ENCODE data around the gene C1QTNF3.

DNA sequence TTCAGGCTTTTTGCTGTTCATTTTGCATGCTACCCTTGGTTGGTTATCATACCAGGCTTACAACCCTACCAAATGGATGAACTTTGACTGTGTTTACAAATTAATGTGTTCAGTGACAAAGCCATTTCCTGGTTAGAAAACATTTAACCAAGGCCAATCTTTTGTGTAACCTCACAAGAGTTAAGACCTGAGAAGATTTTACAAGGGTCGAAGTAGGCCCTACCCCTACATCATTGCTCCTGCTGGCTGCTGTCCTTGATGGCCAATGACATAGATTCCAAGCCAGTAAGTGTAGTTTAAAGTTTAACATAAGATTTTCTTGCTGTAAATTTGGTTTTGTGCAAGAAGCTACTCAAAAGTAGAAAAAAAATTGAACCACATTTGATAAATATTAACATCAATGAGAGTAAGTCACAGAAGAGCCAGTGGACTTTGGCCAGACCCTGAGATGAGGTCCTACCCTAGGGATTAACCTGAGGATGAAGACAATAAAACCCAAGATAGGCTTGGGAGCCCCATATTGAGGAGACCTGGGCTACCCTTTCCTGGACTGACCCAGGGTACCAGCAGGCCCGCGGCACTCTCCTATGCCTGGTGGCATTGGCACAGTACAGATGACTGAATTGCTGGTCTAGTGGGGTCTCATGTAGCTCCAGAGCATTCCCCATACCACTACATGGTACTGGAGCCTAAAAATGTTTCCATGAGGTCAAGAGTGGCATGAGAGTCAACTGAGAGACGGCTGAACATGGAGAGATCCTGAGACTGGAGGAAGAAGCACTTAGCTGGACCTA is 8.3 kb downstream of the C1QTNF3 start:
- TF ChIP-seq, protein P1, sequence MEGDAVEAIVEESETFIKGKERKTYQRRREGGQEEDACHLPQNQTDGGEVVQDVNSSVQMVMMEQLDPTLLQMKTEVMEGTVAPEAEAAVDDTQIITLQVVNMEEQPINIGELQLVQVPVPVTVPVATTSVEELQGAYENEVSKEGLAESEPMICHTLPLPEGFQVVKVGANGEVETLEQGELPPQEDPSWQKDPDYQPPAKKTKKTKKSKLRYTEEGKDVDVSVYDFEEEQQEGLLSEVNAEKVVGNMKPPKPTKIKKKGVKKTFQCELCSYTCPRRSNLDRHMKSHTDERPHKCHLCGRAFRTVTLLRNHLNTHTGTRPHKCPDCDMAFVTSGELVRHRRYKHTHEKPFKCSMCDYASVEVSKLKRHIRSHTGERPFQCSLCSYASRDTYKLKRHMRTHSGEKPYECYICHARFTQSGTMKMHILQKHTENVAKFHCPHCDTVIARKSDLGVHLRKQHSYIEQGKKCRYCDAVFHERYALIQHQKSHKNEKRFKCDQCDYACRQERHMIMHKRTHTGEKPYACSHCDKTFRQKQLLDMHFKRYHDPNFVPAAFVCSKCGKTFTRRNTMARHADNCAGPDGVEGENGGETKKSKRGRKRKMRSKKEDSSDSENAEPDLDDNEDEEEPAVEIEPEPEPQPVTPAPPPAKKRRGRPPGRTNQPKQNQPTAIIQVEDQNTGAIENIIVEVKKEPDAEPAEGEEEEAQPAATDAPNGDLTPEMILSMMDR (IDR thresholded peaks at IDR 0.05), result no peak
- no peak for TF ChIP-seq POLR2A (IDR thresholded peaks at IDR 0.05)
